ENCODE results near the gene SLC4A3. TPM values are rescaled to one million over a fixed set of nuclear protein-coding genes. Genes with fewer than 3 reads are reported as not detected.

Gene SLC4A3
- total RNA-seq, 1 experiment from 2014 or later = 8.7 TPM

DNA sequence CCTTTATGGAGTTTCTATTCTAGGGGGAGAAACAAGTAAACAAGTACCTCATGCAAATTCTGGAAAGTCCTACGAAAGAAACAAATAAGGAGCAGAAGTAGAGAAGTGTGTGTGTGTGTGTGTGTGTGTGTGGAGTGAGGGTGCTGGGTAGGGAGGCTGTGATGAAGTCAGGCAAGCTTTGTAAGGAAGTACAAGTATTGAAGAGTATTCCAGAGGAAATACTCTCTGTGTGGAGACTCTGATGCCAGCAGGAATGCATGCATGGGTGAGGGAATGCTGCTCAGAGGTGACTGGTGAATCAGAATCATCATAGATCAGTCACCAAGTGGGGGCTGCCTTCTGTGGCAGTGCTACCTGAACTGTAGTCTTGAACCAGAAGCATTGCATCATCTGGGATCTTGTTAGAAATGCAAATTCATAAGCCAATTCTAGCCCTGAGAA is 34.5 kb downstream of the SLC4A3 start (continued):
- TF ChIP-seq, protein P1, sequence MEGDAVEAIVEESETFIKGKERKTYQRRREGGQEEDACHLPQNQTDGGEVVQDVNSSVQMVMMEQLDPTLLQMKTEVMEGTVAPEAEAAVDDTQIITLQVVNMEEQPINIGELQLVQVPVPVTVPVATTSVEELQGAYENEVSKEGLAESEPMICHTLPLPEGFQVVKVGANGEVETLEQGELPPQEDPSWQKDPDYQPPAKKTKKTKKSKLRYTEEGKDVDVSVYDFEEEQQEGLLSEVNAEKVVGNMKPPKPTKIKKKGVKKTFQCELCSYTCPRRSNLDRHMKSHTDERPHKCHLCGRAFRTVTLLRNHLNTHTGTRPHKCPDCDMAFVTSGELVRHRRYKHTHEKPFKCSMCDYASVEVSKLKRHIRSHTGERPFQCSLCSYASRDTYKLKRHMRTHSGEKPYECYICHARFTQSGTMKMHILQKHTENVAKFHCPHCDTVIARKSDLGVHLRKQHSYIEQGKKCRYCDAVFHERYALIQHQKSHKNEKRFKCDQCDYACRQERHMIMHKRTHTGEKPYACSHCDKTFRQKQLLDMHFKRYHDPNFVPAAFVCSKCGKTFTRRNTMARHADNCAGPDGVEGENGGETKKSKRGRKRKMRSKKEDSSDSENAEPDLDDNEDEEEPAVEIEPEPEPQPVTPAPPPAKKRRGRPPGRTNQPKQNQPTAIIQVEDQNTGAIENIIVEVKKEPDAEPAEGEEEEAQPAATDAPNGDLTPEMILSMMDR (IDR thresholded peaks at IDR 0.05) = no peak
- no peak for TF ChIP-seq CREB1 (CRISPR knock-in tag; IDR thresholded peaks at IDR 0.05)
- TF ChIP-seq, protein P2, sequence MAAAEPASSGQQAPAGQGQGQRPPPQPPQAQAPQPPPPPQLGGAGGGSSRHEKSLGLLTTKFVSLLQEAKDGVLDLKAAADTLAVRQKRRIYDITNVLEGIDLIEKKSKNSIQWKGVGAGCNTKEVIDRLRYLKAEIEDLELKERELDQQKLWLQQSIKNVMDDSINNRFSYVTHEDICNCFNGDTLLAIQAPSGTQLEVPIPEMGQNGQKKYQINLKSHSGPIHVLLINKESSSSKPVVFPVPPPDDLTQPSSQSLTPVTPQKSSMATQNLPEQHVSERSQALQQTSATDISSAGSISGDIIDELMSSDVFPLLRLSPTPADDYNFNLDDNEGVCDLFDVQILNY (CRISPR knock-in tag; IDR thresholded peaks at IDR 0.05) = no peak
- no peak for TF ChIP-seq FOXK1 (CRISPR knock-in tag; IDR thresholded peaks at IDR 0.05)
- TF ChIP-seq, protein P3, sequence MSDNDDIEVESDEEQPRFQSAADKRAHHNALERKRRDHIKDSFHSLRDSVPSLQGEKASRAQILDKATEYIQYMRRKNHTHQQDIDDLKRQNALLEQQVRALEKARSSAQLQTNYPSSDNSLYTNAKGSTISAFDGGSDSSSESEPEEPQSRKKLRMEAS (CRISPR knock-in tag; IDR thresholded peaks at IDR 0.05) = no peak

DNA sequence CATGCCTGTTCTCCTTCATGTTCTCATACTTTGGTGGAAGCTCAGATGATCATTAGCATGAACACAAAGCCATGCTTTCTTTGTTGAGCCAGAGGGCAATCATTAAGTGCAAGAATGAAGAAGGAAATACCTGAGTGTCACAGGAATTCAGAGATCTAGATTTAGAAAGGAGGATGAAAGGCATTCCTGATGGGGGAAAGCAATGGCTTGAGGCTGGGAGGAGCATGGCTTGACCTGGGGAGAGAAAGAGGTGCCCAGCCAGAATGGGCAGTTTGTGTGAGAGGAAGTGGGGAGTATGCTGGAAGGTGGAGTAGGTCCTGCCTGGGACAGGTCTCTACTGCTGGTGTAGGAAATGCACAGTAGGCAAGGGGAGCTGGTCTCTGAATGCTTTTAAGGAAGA is 35.1 kb downstream of the SLC4A3 start:
- H3K27ac Mint-ChIP-seq = peak overlapping the region; percentile 14; the same call in 1 of the 2 replicates
- no peak for DNase-seq (ENCODE audit: low spot score)
- peaks cover 16% of the 10 kb centered on the region for H3K4me1 Mint-ChIP-seq
- peaks cover 21% of the 10 kb centered on the region for H3K27me3 Mint-ChIP-seq (ENCODE audit: low read depth)
- POLR2A ChIA-PET = interaction anchor here (1.0 kb wide), 1 partner anchor 9 kb away, joined by 3 read pairs; no protein-coding TSS in a partner anchor
- H3K4me3 Mint-ChIP-seq = no peak overlapping the region
- peaks cover 14% of the 10 kb centered on the region for H3K36me3 Mint-ChIP-seq
- CTCF ChIA-PET = interaction anchor here (0.7 kb wide), 1 partner anchor 20 kb away, joined by 4 read pairs; no protein-coding TSS in a partner anchor
- H3K9me3 Mint-ChIP-seq = peaks cover 39% of the 10 kb centered on the region
- peak; percentile 84 for ATAC-seq
- TF ChIP-seq IRF2 (CRISPR knock-in tag; IDR thresholded peaks at IDR 0.05; ENCODE audit: borderline replicate concordance, low read depth) (no peak), GRHL2 (CRISPR knock-in tag; IDR thresholded peaks at IDR 0.05; ENCODE audit: insufficient replicate concordance, severe bottlenecking) (no peak), ATF1 (CRISPR knock-in tag; IDR thresholded peaks at IDR 0.05) (no peak), NR1H2 (CRISPR knock-in tag; IDR thresholded peaks at IDR 0.05) (no peak), NFE2L1 (CRISPR knock-in tag; IDR thresholded peaks at IDR 0.05) (no peak), ZNF317 (CRISPR knock-in tag; IDR thresholded peaks at IDR 0.05; ENCODE audit: borderline replicate concordance, low read depth) (no peak), ESRRA (CRISPR knock-in tag; IDR thresholded peaks at IDR 0.05; ENCODE audit: borderline replicate concordance) (no peak), OVOL2 (CRISPR knock-in tag; IDR thresholded peaks at IDR 0.05; ENCODE audit: borderline replicate concordance) (no peak), MYBL2 (CRISPR knock-in tag; IDR thresholded peaks at IDR 0.05) (no peak), NR2C2 (CRISPR knock-in tag; IDR thresholded peaks at IDR 0.05) (no peak)
- TF ChIP-seq, protein P4, sequence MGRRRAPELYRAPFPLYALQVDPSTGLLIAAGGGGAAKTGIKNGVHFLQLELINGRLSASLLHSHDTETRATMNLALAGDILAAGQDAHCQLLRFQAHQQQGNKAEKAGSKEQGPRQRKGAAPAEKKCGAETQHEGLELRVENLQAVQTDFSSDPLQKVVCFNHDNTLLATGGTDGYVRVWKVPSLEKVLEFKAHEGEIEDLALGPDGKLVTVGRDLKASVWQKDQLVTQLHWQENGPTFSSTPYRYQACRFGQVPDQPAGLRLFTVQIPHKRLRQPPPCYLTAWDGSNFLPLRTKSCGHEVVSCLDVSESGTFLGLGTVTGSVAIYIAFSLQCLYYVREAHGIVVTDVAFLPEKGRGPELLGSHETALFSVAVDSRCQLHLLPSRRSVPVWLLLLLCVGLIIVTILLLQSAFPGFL (CRISPR knock-in tag; IDR thresholded peaks at IDR 0.05; ENCODE audit: borderline replicate concordance) = no peak
- TF ChIP-seq, protein P2 (CRISPR knock-in tag; IDR thresholded peaks at IDR 0.05) = no peak
- TF ChIP-seq, protein P5, sequence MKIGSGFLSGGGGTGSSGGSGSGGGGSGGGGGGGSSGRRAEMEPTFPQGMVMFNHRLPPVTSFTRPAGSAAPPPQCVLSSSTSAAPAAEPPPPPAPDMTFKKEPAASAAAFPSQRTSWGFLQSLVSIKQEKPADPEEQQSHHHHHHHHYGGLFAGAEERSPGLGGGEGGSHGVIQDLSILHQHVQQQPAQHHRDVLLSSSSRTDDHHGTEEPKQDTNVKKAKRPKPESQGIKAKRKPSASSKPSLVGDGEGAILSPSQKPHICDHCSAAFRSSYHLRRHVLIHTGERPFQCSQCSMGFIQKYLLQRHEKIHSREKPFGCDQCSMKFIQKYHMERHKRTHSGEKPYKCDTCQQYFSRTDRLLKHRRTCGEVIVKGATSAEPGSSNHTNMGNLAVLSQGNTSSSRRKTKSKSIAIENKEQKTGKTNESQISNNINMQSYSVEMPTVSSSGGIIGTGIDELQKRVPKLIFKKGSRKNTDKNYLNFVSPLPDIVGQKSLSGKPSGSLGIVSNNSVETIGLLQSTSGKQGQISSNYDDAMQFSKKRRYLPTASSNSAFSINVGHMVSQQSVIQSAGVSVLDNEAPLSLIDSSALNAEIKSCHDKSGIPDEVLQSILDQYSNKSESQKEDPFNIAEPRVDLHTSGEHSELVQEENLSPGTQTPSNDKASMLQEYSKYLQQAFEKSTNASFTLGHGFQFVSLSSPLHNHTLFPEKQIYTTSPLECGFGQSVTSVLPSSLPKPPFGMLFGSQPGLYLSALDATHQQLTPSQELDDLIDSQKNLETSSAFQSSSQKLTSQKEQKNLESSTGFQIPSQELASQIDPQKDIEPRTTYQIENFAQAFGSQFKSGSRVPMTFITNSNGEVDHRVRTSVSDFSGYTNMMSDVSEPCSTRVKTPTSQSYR (CRISPR knock-in tag; IDR thresholded peaks at IDR 0.05) = no peak
- TF ChIP-seq, protein P6, sequence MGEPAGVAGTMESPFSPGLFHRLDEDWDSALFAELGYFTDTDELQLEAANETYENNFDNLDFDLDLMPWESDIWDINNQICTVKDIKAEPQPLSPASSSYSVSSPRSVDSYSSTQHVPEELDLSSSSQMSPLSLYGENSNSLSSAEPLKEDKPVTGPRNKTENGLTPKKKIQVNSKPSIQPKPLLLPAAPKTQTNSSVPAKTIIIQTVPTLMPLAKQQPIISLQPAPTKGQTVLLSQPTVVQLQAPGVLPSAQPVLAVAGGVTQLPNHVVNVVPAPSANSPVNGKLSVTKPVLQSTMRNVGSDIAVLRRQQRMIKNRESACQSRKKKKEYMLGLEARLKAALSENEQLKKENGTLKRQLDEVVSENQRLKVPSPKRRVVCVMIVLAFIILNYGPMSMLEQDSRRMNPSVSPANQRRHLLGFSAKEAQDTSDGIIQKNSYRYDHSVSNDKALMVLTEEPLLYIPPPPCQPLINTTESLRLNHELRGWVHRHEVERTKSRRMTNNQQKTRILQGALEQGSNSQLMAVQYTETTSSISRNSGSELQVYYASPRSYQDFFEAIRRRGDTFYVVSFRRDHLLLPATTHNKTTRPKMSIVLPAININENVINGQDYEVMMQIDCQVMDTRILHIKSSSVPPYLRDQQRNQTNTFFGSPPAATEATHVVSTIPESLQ (CRISPR knock-in tag; IDR thresholded peaks at IDR 0.05) = no peak
- TF ChIP-seq, protein P7, sequence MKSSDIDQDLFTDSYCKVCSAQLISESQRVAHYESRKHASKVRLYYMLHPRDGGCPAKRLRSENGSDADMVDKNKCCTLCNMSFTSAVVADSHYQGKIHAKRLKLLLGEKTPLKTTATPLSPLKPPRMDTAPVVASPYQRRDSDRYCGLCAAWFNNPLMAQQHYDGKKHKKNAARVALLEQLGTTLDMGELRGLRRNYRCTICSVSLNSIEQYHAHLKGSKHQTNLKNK (CRISPR knock-in tag; IDR thresholded peaks at IDR 0.05) = no peak
- TF ChIP-seq, protein P8, sequence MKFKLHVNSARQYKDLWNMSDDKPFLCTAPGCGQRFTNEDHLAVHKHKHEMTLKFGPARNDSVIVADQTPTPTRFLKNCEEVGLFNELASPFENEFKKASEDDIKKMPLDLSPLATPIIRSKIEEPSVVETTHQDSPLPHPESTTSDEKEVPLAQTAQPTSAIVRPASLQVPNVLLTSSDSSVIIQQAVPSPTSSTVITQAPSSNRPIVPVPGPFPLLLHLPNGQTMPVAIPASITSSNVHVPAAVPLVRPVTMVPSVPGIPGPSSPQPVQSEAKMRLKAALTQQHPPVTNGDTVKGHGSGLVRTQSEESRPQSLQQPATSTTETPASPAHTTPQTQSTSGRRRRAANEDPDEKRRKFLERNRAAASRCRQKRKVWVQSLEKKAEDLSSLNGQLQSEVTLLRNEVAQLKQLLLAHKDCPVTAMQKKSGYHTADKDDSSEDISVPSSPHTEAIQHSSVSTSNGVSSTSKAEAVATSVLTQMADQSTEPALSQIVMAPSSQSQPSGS (CRISPR knock-in tag; IDR thresholded peaks at IDR 0.05; ENCODE audit: borderline replicate concordance, low read depth) = no peak
- TF ChIP-seq, protein P9, sequence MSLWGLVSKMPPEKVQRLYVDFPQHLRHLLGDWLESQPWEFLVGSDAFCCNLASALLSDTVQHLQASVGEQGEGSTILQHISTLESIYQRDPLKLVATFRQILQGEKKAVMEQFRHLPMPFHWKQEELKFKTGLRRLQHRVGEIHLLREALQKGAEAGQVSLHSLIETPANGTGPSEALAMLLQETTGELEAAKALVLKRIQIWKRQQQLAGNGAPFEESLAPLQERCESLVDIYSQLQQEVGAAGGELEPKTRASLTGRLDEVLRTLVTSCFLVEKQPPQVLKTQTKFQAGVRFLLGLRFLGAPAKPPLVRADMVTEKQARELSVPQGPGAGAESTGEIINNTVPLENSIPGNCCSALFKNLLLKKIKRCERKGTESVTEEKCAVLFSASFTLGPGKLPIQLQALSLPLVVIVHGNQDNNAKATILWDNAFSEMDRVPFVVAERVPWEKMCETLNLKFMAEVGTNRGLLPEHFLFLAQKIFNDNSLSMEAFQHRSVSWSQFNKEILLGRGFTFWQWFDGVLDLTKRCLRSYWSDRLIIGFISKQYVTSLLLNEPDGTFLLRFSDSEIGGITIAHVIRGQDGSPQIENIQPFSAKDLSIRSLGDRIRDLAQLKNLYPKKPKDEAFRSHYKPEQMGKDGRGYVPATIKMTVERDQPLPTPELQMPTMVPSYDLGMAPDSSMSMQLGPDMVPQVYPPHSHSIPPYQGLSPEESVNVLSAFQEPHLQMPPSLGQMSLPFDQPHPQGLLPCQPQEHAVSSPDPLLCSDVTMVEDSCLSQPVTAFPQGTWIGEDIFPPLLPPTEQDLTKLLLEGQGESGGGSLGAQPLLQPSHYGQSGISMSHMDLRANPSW (CRISPR knock-in tag; conservative IDR thresholded peaks at IDR 0.05; ENCODE audit: low read depth) = no peak
